H1 (cell line): ENCODE data around the gene NR2F2. TPM values are rescaled to one million over a fixed set of nuclear protein-coding genes. Genes with fewer than 3 reads are reported as not detected.

ENCODE experiments used
- CTCF ChIA-PET: fragments of 300-600 bp; sonication (Branson Sonifier 250); formaldehyde crosslinking; loops from one replicate; lab custom pipeline; 2021; ENCODE audit not compliant: partially characterized antibody; lab: Charles Lee
- POLR2A ChIA-PET: fragments of 300-600 bp; sonication (Branson Sonifier 250); formaldehyde crosslinking; loops from one replicate; lab custom pipeline; 2021; ENCODE audit warnings: inconsistent platforms; ENCODE audit not compliant: partially characterized antibody; lab: Charles Lee
- DNase-seq, 2 experiments: peaks; one replicate each; pipeline versions ENCODE4 v3.0.0 to v3.0.0-alpha.2; 2010 to 2022; ENCODE audit warnings: low spot score in 2 of 2, low read depth in 1 of 2, mixed read lengths in 1 of 2
- FAIRE-seq: peaks from 2 replicates; lab custom pipeline; 2011; peaks lifted over from hg19 to GRCh38; lab: Jason Lieb, UNC
- H2AFZ ChIP-seq: 2 replicates; pipeline ENCODE4 v1.8.1; 2012; ENCODE audit warnings: low read length, inconsistent platforms
- H2AK5ac ChIP-seq: 2 replicates; pipeline ENCODE4 v1.6.1; 2013; ENCODE audit warnings: low read depth, low read length
- H2BK120ac ChIP-seq: replicated peaks from 2 replicates; pipeline ENCODE3; 2013; ENCODE audit warnings: low read depth, low read length, inconsistent platforms
- H2BK12ac ChIP-seq: 2 replicates; pipeline ENCODE4 v1.6.1; 2013; ENCODE audit warnings: low read depth, low read length
- H2BK15ac ChIP-seq: 2 replicates; pipeline ENCODE4 v1.6.1; 2013; ENCODE audit warnings: low read length
- H2BK20ac ChIP-seq: 2 replicates; pipeline ENCODE4 v1.6.1; 2013; ENCODE audit warnings: low read length
- H2BK5ac ChIP-seq: 2 replicates; pipeline ENCODE4 v1.6.1; 2013; ENCODE audit warnings: low read depth, low read length
- H3K14ac ChIP-seq: 2 replicates; pipeline ENCODE4 v1.6.1; 2013; ENCODE audit warnings: inconsistent platforms; ENCODE audit not compliant: insufficient read length
- H3K18ac ChIP-seq: 2 replicates; pipeline ENCODE4 v1.6.1; 2013; ENCODE audit warnings: low read length; ENCODE audit errors: extremely low read depth
- H3K23ac ChIP-seq: 2 replicates; pipeline ENCODE4 v1.6.1; 2013; ENCODE audit warnings: inconsistent platforms; ENCODE audit not compliant: insufficient read length
- H3K23me2 ChIP-seq: 2 replicates; pipeline ENCODE4 v1.6.1; 2013; ENCODE audit warnings: low read depth, low read length
- H3K27ac ChIP-seq: 2 replicates; pipeline ENCODE4 v1.6.1; 2011; ENCODE audit warnings: low read depth, low read length, inconsistent platforms
- H3K27me3 ChIP-seq, 4 experiments: replicated peaks in 1 of 4; 1 replicate in 1 of 4; 2 replicates in 3 of 4; pipeline versions ENCODE4 v1.6.1 to v1.8.1; 2011 to 2013; ENCODE audit warnings: low read length in 3 of 4, mild to moderate bottlenecking in 3 of 4, inconsistent platforms in 2 of 4, mixed read lengths in 2 of 4, moderate library complexity in 1 of 4; ENCODE audit not compliant: control insufficient read depth in 3 of 4, insufficient read depth in 3 of 4; ENCODE audit errors: extremely low read depth in 1 of 4
- H3K36me3 ChIP-seq, 4 experiments: 2 replicates each; pipeline versions ENCODE4 v1.6.1 to v1.8.1; 2011 to 2013; ENCODE audit warnings: mild to moderate bottlenecking in 4 of 4, low read length in 3 of 4, moderate library complexity in 2 of 4, control low read depth in 1 of 4, inconsistent platforms in 1 of 4; ENCODE audit not compliant: insufficient read depth in 4 of 4, control insufficient read depth in 2 of 4
- H3K4ac ChIP-seq: replicated peaks from 2 replicates; pipeline ENCODE3; 2013; ENCODE audit warnings: low read length, low read depth, mixed read lengths, inconsistent platforms; ENCODE audit not compliant: insufficient read length
- H3K4me1 ChIP-seq, 4 experiments: replicated peaks in 1 of 4; 1 replicate in 1 of 4; 2 replicates in 3 of 4; pipeline versions ENCODE4 v1.6.1 to v1.8.1; 2011 to 2013; ENCODE audit warnings: low read length in 3 of 4, inconsistent platforms in 2 of 4, mixed read lengths in 1 of 4; ENCODE audit not compliant: insufficient read depth in 4 of 4, control insufficient read depth in 3 of 4
- H3K4me2 ChIP-seq, 2 experiments: 2 replicates each; pipeline versions ENCODE4 v1.6.1 to v1.8.1; 2011 to 2013; ENCODE audit warnings: low read depth in 2 of 2, low read length in 2 of 2, control low read depth in 1 of 2, inconsistent platforms in 1 of 2, mild to moderate bottlenecking in 1 of 2; ENCODE audit not compliant: insufficient read depth in 1 of 2
- H3K4me3 ChIP-seq, 4 experiments: fragments of 200-600, 300-600 bp in 1 of 4; sonication (generic), shearing (Covaris generic), sonication (Bioruptor Twin) in 1 of 4; 2 replicates each; pipeline versions ENCODE4 v1.5.1 to v1.8.1; 2011 to 2016; ENCODE audit warnings: low read length in 4 of 4, low read depth in 3 of 4, control low read depth in 2 of 4, inconsistent platforms in 2 of 4, mild to moderate bottlenecking in 2 of 4, mixed read lengths in 1 of 4, moderate library complexity in 1 of 4; ENCODE audit not compliant: insufficient read depth in 2 of 4; ENCODE audit errors: extremely low read depth in 1 of 4
- H3K56ac ChIP-seq: replicated peaks from 2 replicates; pipeline ENCODE3; 2013; ENCODE audit warnings: low read depth, mild to moderate bottlenecking, mixed read lengths, low read length, inconsistent platforms; ENCODE audit not compliant: insufficient read length
- H3K79me1 ChIP-seq: 2 replicates; pipeline ENCODE4 v1.6.1; 2013; ENCODE audit warnings: low read depth, low read length, control low read depth
- H3K79me2 ChIP-seq, 2 experiments: 2 replicates each; pipeline versions ENCODE4 v1.6.1 to v1.8.1; 2012 to 2013; ENCODE audit warnings: low read length in 2 of 2, mild to moderate bottlenecking in 2 of 2, inconsistent platforms in 1 of 2; ENCODE audit not compliant: insufficient read depth in 2 of 2, control insufficient read depth in 1 of 2
- H3K9ac ChIP-seq, 4 experiments: replicated peaks in 1 of 4; 1 replicate in 1 of 4; 2 replicates in 3 of 4; pipeline versions ENCODE4 v1.6.1 to v1.8.1; 2011 to 2013; ENCODE audit warnings: low read depth in 3 of 4, low read length in 3 of 4, control low read depth in 2 of 4, mild to moderate bottlenecking in 2 of 4, moderate library complexity in 2 of 4, inconsistent platforms in 1 of 4; ENCODE audit errors: extremely low read depth in 1 of 4
- H3K9me3 ChIP-seq, 2 experiments: 2 replicates each; pipeline versions ENCODE4 v1.6.1 to v1.8.1; 2012 to 2013; ENCODE audit warnings: mild to moderate bottlenecking in 2 of 2, moderate library complexity in 2 of 2, control low read depth in 1 of 2, inconsistent platforms in 1 of 2, low read depth in 1 of 2, low read length in 1 of 2, mixed read lengths in 1 of 2; ENCODE audit not compliant: insufficient read depth in 2 of 2
- H4K20me1 ChIP-seq, 2 experiments: replicated peaks in 1 of 2; 2 replicates each; pipeline versions ENCODE3 to v1.8.1; 2011 to 2013; ENCODE audit warnings: inconsistent platforms in 2 of 2, low read length in 2 of 2, mild to moderate bottlenecking in 1 of 2; ENCODE audit not compliant: insufficient read depth in 2 of 2, control insufficient read depth in 1 of 2
- H4K5ac ChIP-seq: 2 replicates; pipeline ENCODE4 v1.6.1; 2013; ENCODE audit warnings: low read length, low read depth, mixed read lengths, inconsistent platforms; ENCODE audit not compliant: insufficient read length
- H4K8ac ChIP-seq: 2 replicates; pipeline ENCODE4 v1.8.0; 2013; ENCODE audit warnings: mild to moderate bottlenecking, moderate library complexity, low read length, inconsistent platforms; ENCODE audit not compliant: insufficient read depth; ENCODE audit errors: extremely low read depth
- H4K91ac ChIP-seq: replicated peaks from 2 replicates; pipeline ENCODE3; 2013; ENCODE audit warnings: low read length, mixed read lengths, inconsistent platforms; ENCODE audit not compliant: insufficient read length
- BACH1 ChIP-seq: IDR thresholded peaks from 2 replicates; pipeline ENCODE4 v1.6.1; 2012; ENCODE audit warnings: low read length, improper control_type of control experiment
- CEBPB ChIP-seq: IDR thresholded peaks from 2 replicates; pipeline ENCODE4 v1.6.1; 2012; ENCODE audit warnings: low read depth, low read length
- CHD2 ChIP-seq: IDR thresholded peaks from 2 replicates; pipeline ENCODE4 v1.6.1; 2012; ENCODE audit warnings: low read length, improper control_type of control experiment
- EP300 ChIP-seq, 2 experiments: IDR thresholded peaks; 1 replicate in 1 of 2; 2 replicates in 1 of 2; pipeline ENCODE4 v1.6.1; 2011 to 2012; ENCODE audit warnings: low read depth in 2 of 2, low read length in 2 of 2, mild to moderate bottlenecking in 2 of 2, borderline replicate concordance in 1 of 2, inconsistent platforms in 1 of 2, moderate library complexity in 1 of 2
- PHF8 ChIP-seq: fragments of 200-600 bp; sonication (generic); conservative IDR thresholded peaks from 2 replicates; pipeline ENCODE4 v1.7.1; 2012; ENCODE audit warnings: low read depth, mild to moderate bottlenecking, inconsistent platforms, low read length, moderate library complexity
- RFX5 ChIP-seq: IDR thresholded peaks from 2 replicates; pipeline ENCODE4 v1.6.1; 2011; ENCODE audit warnings: low read depth, low read length, improper control_type of control experiment, borderline replicate concordance
- SIRT6 ChIP-seq: IDR thresholded peaks from one replicate; pipeline ENCODE4 v1.7.1; 2012; ENCODE audit warnings: low read length, inconsistent platforms
- SP2 ChIP-seq: IDR thresholded peaks from 2 replicates; pipeline ENCODE4 v1.6.1; 2012; ENCODE audit warnings: mild to moderate bottlenecking, low read length, inconsistent platforms
- SRF ChIP-seq: IDR thresholded peaks from 2 replicates; pipeline ENCODE4 v1.6.1; 2011; ENCODE audit warnings: mild to moderate bottlenecking, low read depth, low read length, moderate library complexity
- TBP ChIP-seq: IDR thresholded peaks from 2 replicates; pipeline ENCODE4 v1.6.1; 2011; ENCODE audit warnings: low read depth, low read length, improper control_type of control experiment
- TEAD4 ChIP-seq: IDR thresholded peaks from 2 replicates; pipeline ENCODE4 v1.6.1; 2012; ENCODE audit warnings: low read depth, low read length, inconsistent platforms, mixed read lengths
- WGBS, 2 experiments: shearing (Covaris generic) in 1 of 2; methylation state at CpG; one replicate each; pipeline versions ENCODE4 v1.1.6 to v1.1.7; 2013 to 2015; ENCODE audit warnings: low lambda C conversion rate in 2 of 2, mixed read lengths in 2 of 2, inconsistent platforms in 1 of 2, low coverage in 1 of 2, missing lambda C conversion rate in 1 of 2; ENCODE audit not compliant: insufficient replicate concordance in 2 of 2, insufficient coverage in 1 of 2, insufficient read length in 1 of 2; ENCODE audit errors: extremely low coverage in 1 of 2, missing lambda C conversion rate in 1 of 2; 5-methylcytosine and 5-hydroxymethylcytosine counted together
- polyA plus RNA-seq, 7 experiments: library from polyadenylated mRNA; depleted of rRNA in 3 of 7; stranded (reverse) in 5 of 7; unstranded in 2 of 7; fragments of >200 nt in 5 of 7; fragments of 200-250 nt in 2 of 7; gene quantifications; 1 replicate in 5 of 7; 2 replicates in 1 of 7; 4 replicates in 1 of 7; pipeline versions ENCODE4 v1.2.1 to v1.2.3, GENCODE V29; 2011 to 2013; ENCODE audit warnings: missing spikeins in 2 of 7, mixed read lengths in 2 of 7
- total RNA-seq: library from RNA; stranded (reverse); fragmentation: NEBNext Ultra II Directional; extraction: Animal tissue kit (Norgen Biotek cat#: 25700); gene quantifications from 2 replicates; pipeline ENCODE4 v1.2.1, GENCODE V29; 2021

NR2F2 gene
- total and polyA plus RNA-seq, 2 of the 8 experiments (the other 6 are each of a cell fraction or from before 2014, with no cell fraction given): 0.03 TPM; not detected in 1

GRCh38 chr15:96293441-96293840 lies 37.1 kb upstream of the NR2F2 start:
- Histone ChIP-seq H3K4me2 (no peak overlapping the region), H2BK15ac (no peak overlapping the region), H3K27ac (no peak overlapping the region), H2BK5ac (no peak overlapping the region; the same call in 1 of the 2 replicates), H2BK120ac (no peak overlapping the region), H3K9ac (no peak overlapping the region), H2BK12ac (0 out of 2 replicates have a peak overlapping the region, but pooled peaks have one; percentile 41), H3K36me3 (no peaks in the 10 kb centered on the region; a peak in 1 of 8 replicates), H2BK20ac (no peak overlapping the region; the same call in 1 of the 2 replicates), H4K20me1 (no peaks in the 10 kb centered on the region), H2AK5ac (no peak overlapping the region), H3K18ac (no peak overlapping the region), H2AFZ (no peak overlapping the region), H3K56ac (no peak overlapping the region), H3K9me3 (peaks cover 6 to 7% of the 10 kb centered on the region in 2 experiments; a peak in 3 of 4 replicates), H4K91ac (no peak overlapping the region), H3K27me3 (no peaks in the 10 kb centered on the region), H3K14ac (no peak overlapping the region), H3K23me2 (no peaks in the 10 kb centered on the region), H3K4me3 (no peak overlapping the region), H3K79me2 (no peaks in the 10 kb centered on the region), H3K23ac (no peak overlapping the region), H3K4me1 (peaks cover 0 to 9% (median 6%) of the 10 kb centered on the region in 4 experiments; a peak in 4 of 7 replicates), H4K8ac (no peak overlapping the region), H4K5ac (no peak overlapping the region), H3K79me1 (no peaks in the 10 kb centered on the region), H3K4ac (no peak overlapping the region)
- POLR2A ChIA-PET: no interaction called here
- CTCF ChIA-PET: interaction anchor here (0.7 to 1.7 kb wide), 3 partner anchors 29 to 1158 kb away, joined by 3 read pairs; no protein-coding TSS in a partner anchor
- TF ChIP-seq SRF (no peak), TBP (no peak), RFX5 (no peak), EP300 (IDR thresholded peaks at IDR 0.05; ENCODE audit: borderline replicate concordance in 1 of 2, low read depth in 2 of 2, low read length in 2 of 2) (no peak), CEBPB (no peak), SIRT6 (no peak), CHD2 (no peak), SP2 (no peak), PHF8 (no peak), TEAD4 (no peak), BACH1 (no peak)
- no peak for FAIRE-seq
- DNase-seq: no peak
- WGBS, 2 experiments: 83% methylated on average over 3 of the region's 4 CpGs; no CpG with 5 or more reads in 1 of the 2 experiments
